ENCODE measurements around the gene ABHD6.
"Not testable (repeated sequence)": the region's sequence is repeated elsewhere in the genome, so short reads cannot be mapped to it uniquely, and the experiment has no call there.

ABHD6 gene

GRCh38 chr3:58336135-58336882 is 98.7 kb downstream of the ABHD6 start:
- ChIA-PET CTCF (interaction anchor here (0.7 kb wide), 1 partner anchor 80 kb away, joined by 3 read pairs; no protein-coding TSS in a partner anchor), POLR2A (no interaction called here)
- DNase-seq (ENCODE audit: extremely low spot score): no peak
- TF ChIP-seq FOXA1 (IDR thresholded peaks at IDR 0.05): no peak
- TF ChIP-seq SP1 (IDR thresholded peaks at IDR 0.05): no peak
- no peak for TF ChIP-seq BHLHE40 (IDR thresholded peaks at IDR 0.05; ENCODE audit: borderline replicate concordance)
- no peak for TF ChIP-seq FOXM1 (IDR thresholded peaks at IDR 0.05; ENCODE audit: borderline replicate concordance)
- TF ChIP-seq ELF4 (IDR thresholded peaks at IDR 0.05): no peak
- no peak for TF ChIP-seq PKNOX1 (IDR thresholded peaks at IDR 0.05)
- no peak for TF ChIP-seq SUZ12 (IDR thresholded peaks at IDR 0.05)
- no peak for TF ChIP-seq ZNF384 (IDR thresholded peaks at IDR 0.05)
- no peak for TF ChIP-seq FOXK2 (IDR thresholded peaks at IDR 0.05)
- TF ChIP-seq L3MBTL2 (conservative IDR thresholded peaks at IDR 0.05): no peak
- TF ChIP-seq ARNT (IDR thresholded peaks at IDR 0.05): no peak
- no peak for TF ChIP-seq NFRKB (IDR thresholded peaks at IDR 0.05)
- no peak for TF ChIP-seq TARDBP (IDR thresholded peaks at IDR 0.05)
- no peak for TF ChIP-seq CTBP1 (IDR thresholded peaks at IDR 0.05; ENCODE audit: borderline replicate concordance)
- TF ChIP-seq HDGF (IDR thresholded peaks at IDR 0.05; ENCODE audit: borderline replicate concordance): no peak
- TF ChIP-seq LEF1 (IDR thresholded peaks at IDR 0.05; ENCODE audit: borderline replicate concordance): no peak

DNA sequence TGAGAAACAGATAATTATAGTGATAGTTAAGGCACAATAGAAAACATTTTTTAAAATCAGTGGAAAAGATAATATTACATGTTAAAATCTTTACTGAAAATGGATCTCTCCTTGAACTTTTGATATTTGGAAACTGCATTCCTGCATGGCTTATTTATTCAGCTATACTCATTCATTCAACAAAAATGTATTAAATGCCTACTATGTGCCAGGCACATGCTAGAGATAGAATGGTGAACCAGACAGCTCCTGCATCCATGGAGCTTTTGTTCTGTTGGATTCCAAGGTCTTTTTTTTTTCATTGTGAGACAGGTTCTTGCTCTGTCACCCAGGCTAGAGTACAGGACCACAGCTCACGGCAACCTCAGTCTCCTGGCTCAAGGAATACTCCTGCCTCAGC is 99.6 kb downstream of the ABHD6 start:
- DNase-seq (ENCODE audit: extremely low spot score): no peak
- POLR2A ChIA-PET: no interaction called here
- CTCF ChIA-PET: no interaction called here
- no peak for TF ChIP-seq SUZ12 (IDR thresholded peaks at IDR 0.05)
- TF ChIP-seq TARDBP (IDR thresholded peaks at IDR 0.05): no peak
- TF ChIP-seq ELF4 (IDR thresholded peaks at IDR 0.05): no peak
- no peak for TF ChIP-seq NFRKB (IDR thresholded peaks at IDR 0.05)
- no peak for TF ChIP-seq L3MBTL2 (conservative IDR thresholded peaks at IDR 0.05)
- TF ChIP-seq ARNT (IDR thresholded peaks at IDR 0.05): no peak
- no peak for TF ChIP-seq HDGF (IDR thresholded peaks at IDR 0.05; ENCODE audit: borderline replicate concordance)
- no peak for TF ChIP-seq SP1 (IDR thresholded peaks at IDR 0.05)
- TF ChIP-seq LEF1 (IDR thresholded peaks at IDR 0.05; ENCODE audit: borderline replicate concordance): no peak

- CTCF ChIA-PET: interaction anchor here (1.2 kb wide), 1 partner anchor 161 kb away, joined by 3 read pairs; no protein-coding TSS in a partner anchor
- POLR2A ChIA-PET; DNase-seq (ENCODE audit: extremely low spot score): not testable (repeated sequence)
Measured at GRCh38 chr3:58339146-58339545, 101.6 kb downstream of the ABHD6 start.

- ChIA-PET CTCF (interaction anchor here (1.5 kb wide), 1 partner anchor 10 kb away, joined by 6 read pairs; no protein-coding TSS in a partner anchor), POLR2A (no interaction called here)
- no peak for DNase-seq (ENCODE audit: extremely low spot score)
- TF ChIP-seq BHLHE40 (IDR thresholded peaks at IDR 0.05; ENCODE audit: borderline replicate concordance) (no peak), CTBP1 (IDR thresholded peaks at IDR 0.05; ENCODE audit: borderline replicate concordance) (no peak), ZNF384 (IDR thresholded peaks at IDR 0.05) (no peak), SP1 (IDR thresholded peaks at IDR 0.05) (no peak), HDGF (IDR thresholded peaks at IDR 0.05; ENCODE audit: borderline replicate concordance) (no peak), FOXA1 (IDR thresholded peaks at IDR 0.05) (no peak), NFRKB (IDR thresholded peaks at IDR 0.05) (no peak), L3MBTL2 (conservative IDR thresholded peaks at IDR 0.05) (no peak), FOXK2 (IDR thresholded peaks at IDR 0.05) (no peak), LEF1 (IDR thresholded peaks at IDR 0.05; ENCODE audit: borderline replicate concordance) (no peak), FOXM1 (IDR thresholded peaks at IDR 0.05; ENCODE audit: borderline replicate concordance) (no peak), ELF4 (IDR thresholded peaks at IDR 0.05) (no peak), SUZ12 (IDR thresholded peaks at IDR 0.05) (no peak), TARDBP (IDR thresholded peaks at IDR 0.05) (no peak), ARNT (IDR thresholded peaks at IDR 0.05) (no peak), PKNOX1 (IDR thresholded peaks at IDR 0.05) (no peak)
Measured at GRCh38 chr3:58340594-58341244, 103.1 kb downstream of the ABHD6 start.

- no peak for TF ChIP-seq CTBP1 (IDR thresholded peaks at IDR 0.05; ENCODE audit: borderline replicate concordance)
- no peak for TF ChIP-seq FOXK2 (IDR thresholded peaks at IDR 0.05)
- no peak for TF ChIP-seq FOXM1 (IDR thresholded peaks at IDR 0.05; ENCODE audit: borderline replicate concordance)
- no peak for TF ChIP-seq SP1 (IDR thresholded peaks at IDR 0.05)
- TF ChIP-seq ARNT (IDR thresholded peaks at IDR 0.05): no peak
- TF ChIP-seq TARDBP (IDR thresholded peaks at IDR 0.05): no peak
- TF ChIP-seq BHLHE40 (IDR thresholded peaks at IDR 0.05; ENCODE audit: borderline replicate concordance): no peak
- TF ChIP-seq LEF1 (IDR thresholded peaks at IDR 0.05; ENCODE audit: borderline replicate concordance): no peak
- no peak for TF ChIP-seq L3MBTL2 (conservative IDR thresholded peaks at IDR 0.05)
- TF ChIP-seq FOXA1 (IDR thresholded peaks at IDR 0.05): no peak
- TF ChIP-seq SUZ12 (IDR thresholded peaks at IDR 0.05): no peak
- TF ChIP-seq PKNOX1 (IDR thresholded peaks at IDR 0.05): no peak
- TF ChIP-seq HDGF (IDR thresholded peaks at IDR 0.05; ENCODE audit: borderline replicate concordance): no peak
- TF ChIP-seq ELF4 (IDR thresholded peaks at IDR 0.05): no peak
- TF ChIP-seq ZNF384 (IDR thresholded peaks at IDR 0.05): no peak
- no peak for TF ChIP-seq NFRKB (IDR thresholded peaks at IDR 0.05)
- CTCF ChIA-PET: interaction anchor here (1.5 kb wide), 1 partner anchor 10 kb away, joined by 6 read pairs; no protein-coding TSS in a partner anchor
- DNase-seq (ENCODE audit: extremely low spot score): no peak
- POLR2A ChIA-PET: no interaction called here
Measured at GRCh38 chr3:58341376-58341775, 103.8 kb downstream of the ABHD6 start.
